ENCODE results near the gene TLE4.

TLE4 gene

GRCh38 chr9:79665931-79666330, 94.2 kb downstream of the TLE4 start:
- H3K4me2 ChIP-seq (ENCODE audit: low read depth, low read length, poor library complexity, severe bottlenecking), result no peak overlapping the region
- no peaks in the 10 kb centered on the region for H3F3A ChIP-seq (ENCODE audit: insufficient read depth)
- no peaks in the 10 kb centered on the region for H3K27me3 ChIP-seq (ENCODE audit: low read length)
- H4K20me1 ChIP-seq (ENCODE audit: low read depth, low read length), result no peaks in the 10 kb centered on the region
- H3K9me2 ChIP-seq (replicated peaks; ENCODE audit: insufficient read depth, low read length), result no peaks in the 10 kb centered on the region
- H3K79me2 ChIP-seq (ENCODE audit: insufficient read depth, low read length), result no peaks in the 10 kb centered on the region
- H3K36me3 ChIP-seq (ENCODE audit: low read length), result no peaks in the 10 kb centered on the region
- H2AFZ ChIP-seq (ENCODE audit: low read depth, low read length, severe bottlenecking), result no peak overlapping the region
- H3K27ac ChIP-seq (ENCODE audit: low read depth, low read length), result no peak overlapping the region
- H3K9me3 ChIP-seq (ENCODE audit: insufficient read depth, low read length), result no peaks in the 10 kb centered on the region
- H3K9ac ChIP-seq (ENCODE audit: low read length), result no peak overlapping the region
- TF ChIP-seq EZH2phosphoT487 (conservative IDR thresholded peaks at IDR 0.05; ENCODE audit: low read length), result no peak
- TF ChIP-seq CTCF (IDR thresholded peaks at IDR 0.05; ENCODE audit: insufficient read depth, low read length, poor library complexity, severe bottlenecking), result no peak
- H3K4me3 ChIP-seq (ENCODE audit: insufficient read depth, low read length, poor library complexity, severe bottlenecking), result no peak overlapping the region

- Histone ChIP-seq H2AFZ (ENCODE audit: low read depth, low read length, severe bottlenecking) (no peak overlapping the region), H3K9me3 (ENCODE audit: insufficient read depth, low read length) (no peaks in the 10 kb centered on the region), H3K36me3 (ENCODE audit: low read length) (no peaks in the 10 kb centered on the region), H3K4me2 (ENCODE audit: low read depth, low read length, poor library complexity, severe bottlenecking) (no peak overlapping the region), H3K27me3 (ENCODE audit: low read length) (no peaks in the 10 kb centered on the region), H3K9me2 (replicated peaks; ENCODE audit: insufficient read depth, low read length) (no peaks in the 10 kb centered on the region), H3K79me2 (ENCODE audit: insufficient read depth, low read length) (no peaks in the 10 kb centered on the region), H3K27ac (ENCODE audit: low read depth, low read length) (no peak overlapping the region), H3F3A (ENCODE audit: insufficient read depth) (no peaks in the 10 kb centered on the region), H4K20me1 (ENCODE audit: low read depth, low read length) (no peaks in the 10 kb centered on the region), H3K4me3 (ENCODE audit: insufficient read depth, low read length, poor library complexity, severe bottlenecking) (no peak overlapping the region), H3K9ac (ENCODE audit: low read length) (no peak overlapping the region)
- no peak for TF ChIP-seq EZH2phosphoT487 (conservative IDR thresholded peaks at IDR 0.05; ENCODE audit: low read length)
- no peak for TF ChIP-seq CTCF (IDR thresholded peaks at IDR 0.05; ENCODE audit: insufficient read depth, low read length, poor library complexity, severe bottlenecking)
Observed at GRCh38 chr9:79667120-79667519, 95.4 kb downstream of the TLE4 start.

- H4K20me1 ChIP-seq (ENCODE audit: low read depth, low read length), result no peaks in the 10 kb centered on the region
- no peaks in the 10 kb centered on the region for H3K27me3 ChIP-seq (ENCODE audit: low read length)
- no peaks in the 10 kb centered on the region for H3K9me3 ChIP-seq (ENCODE audit: insufficient read depth, low read length)
- no peak for TF ChIP-seq EZH2phosphoT487 (conservative IDR thresholded peaks at IDR 0.05; ENCODE audit: low read length)
- TF ChIP-seq CTCF (IDR thresholded peaks at IDR 0.05; ENCODE audit: insufficient read depth, low read length, poor library complexity, severe bottlenecking), result no peak
- H3K27ac ChIP-seq (ENCODE audit: low read depth, low read length), result no peak overlapping the region
- H3F3A ChIP-seq (ENCODE audit: insufficient read depth), result no peaks in the 10 kb centered on the region
- H2AFZ ChIP-seq (ENCODE audit: low read depth, low read length, severe bottlenecking), result no peak overlapping the region
- no peaks in the 10 kb centered on the region for H3K79me2 ChIP-seq (ENCODE audit: insufficient read depth, low read length)
- H3K9ac ChIP-seq (ENCODE audit: low read length), result no peak overlapping the region
- no peaks in the 10 kb centered on the region for H3K9me2 ChIP-seq (replicated peaks; ENCODE audit: insufficient read depth, low read length)
- no peaks in the 10 kb centered on the region for H3K36me3 ChIP-seq (ENCODE audit: low read length)
- no peak overlapping the region for H3K4me2 ChIP-seq (ENCODE audit: low read depth, low read length, poor library complexity, severe bottlenecking)
- no peak overlapping the region for H3K4me3 ChIP-seq (ENCODE audit: insufficient read depth, low read length, poor library complexity, severe bottlenecking)
Observed at GRCh38 chr9:79667817-79668436, 96.2 kb downstream of the TLE4 start.

Data from SU-DHL-6 (cell line).